ENCODE data around the gene SDK2.
"Not testable (repeated sequence)": the region's sequence is repeated elsewhere in the genome, so short reads cannot be mapped to it uniquely, and the experiment has no call there.

SDK2 gene

DNA sequence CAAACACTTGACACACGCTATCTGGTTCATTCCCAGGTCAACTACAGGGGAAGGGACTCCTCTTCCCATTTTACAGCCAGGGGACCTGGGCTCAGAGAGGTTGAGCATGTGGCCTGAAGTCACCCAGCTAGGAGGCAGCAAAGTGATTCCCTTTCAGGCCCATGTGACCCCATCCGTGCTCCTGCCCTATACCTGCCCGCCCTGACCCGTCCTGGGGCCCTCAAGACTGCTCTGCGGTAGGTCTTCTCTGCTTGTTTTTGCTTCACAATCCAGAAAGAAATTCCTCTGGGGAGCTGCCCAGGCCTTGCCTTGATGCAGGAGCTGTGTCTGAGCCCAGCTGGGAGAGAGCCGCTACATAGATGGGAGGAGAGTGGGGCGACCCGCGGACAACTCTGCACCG, 161.4 kb downstream of the SDK2 start:
- no peak for DNase-seq (ENCODE audit: low read depth, low spot score)

DNA sequence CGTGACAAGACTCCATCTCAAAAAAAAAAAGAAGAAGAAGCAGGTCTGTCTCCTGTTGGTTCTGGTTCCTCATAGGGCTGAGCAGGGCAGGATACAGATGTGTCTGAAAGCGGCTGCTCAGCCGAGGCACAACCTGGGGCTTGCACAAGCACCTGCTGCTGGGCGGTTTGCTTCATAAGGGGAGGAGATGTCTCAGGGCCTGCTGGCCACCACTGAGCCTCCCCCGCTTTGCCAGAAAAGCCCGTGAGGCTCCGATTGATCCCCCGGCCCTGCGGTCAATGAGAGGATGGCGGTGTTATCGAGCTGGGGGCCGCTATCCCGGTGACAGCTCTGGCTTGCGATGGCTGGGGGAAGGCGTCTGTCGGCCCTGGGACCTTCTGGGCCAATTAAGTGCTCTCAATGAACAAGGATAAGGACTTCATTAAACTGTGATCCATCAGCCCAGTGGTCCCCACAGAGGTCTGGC, 162.0 kb downstream of the SDK2 start:
- DNase-seq (ENCODE audit: low read depth, low spot score), result no peak

DNA sequence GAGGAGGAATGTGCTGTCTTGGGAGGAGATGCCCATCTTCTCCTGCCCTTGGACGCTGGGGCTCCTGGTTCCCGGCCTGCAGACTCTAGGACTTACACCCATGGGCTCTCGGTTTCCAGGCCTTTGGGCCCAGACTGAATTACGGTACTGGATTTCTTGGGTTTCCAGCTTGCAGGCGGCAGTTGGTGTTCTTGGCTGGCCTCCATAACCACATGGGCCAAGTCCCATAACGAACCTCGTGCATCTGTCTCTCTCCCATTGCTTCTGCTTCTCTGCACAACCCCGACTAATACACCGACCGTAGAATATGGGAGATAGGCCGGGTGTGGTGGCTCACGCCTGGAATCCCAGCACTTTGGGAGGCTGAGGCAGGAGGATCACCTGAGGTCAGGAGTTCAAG, 162.6 kb downstream of the SDK2 start:
- no peak for DNase-seq (ENCODE audit: low read depth, low spot score)

DNA sequence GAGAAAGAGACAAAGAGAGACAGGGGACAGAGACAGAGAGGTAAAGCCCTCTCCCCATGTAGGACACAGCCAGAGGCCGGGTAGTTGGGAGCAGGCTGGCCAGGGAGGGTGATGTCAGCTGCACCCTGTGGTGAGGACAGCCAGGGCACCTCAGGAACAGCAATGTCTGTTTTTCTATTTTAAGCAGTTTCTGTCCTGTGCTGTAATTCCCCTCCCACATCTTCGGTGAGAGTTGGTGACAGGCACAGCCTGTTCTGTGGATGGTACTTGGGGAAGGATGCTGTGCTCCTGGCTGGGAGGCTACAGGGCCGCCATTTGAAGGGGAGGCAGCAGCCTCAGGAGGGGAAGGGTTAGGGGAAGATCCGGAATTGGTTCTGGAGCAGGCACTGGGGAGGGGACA, 163.5 kb downstream of the SDK2 start:
- no peak for DNase-seq (ENCODE audit: low read depth, low spot score)

DNA sequence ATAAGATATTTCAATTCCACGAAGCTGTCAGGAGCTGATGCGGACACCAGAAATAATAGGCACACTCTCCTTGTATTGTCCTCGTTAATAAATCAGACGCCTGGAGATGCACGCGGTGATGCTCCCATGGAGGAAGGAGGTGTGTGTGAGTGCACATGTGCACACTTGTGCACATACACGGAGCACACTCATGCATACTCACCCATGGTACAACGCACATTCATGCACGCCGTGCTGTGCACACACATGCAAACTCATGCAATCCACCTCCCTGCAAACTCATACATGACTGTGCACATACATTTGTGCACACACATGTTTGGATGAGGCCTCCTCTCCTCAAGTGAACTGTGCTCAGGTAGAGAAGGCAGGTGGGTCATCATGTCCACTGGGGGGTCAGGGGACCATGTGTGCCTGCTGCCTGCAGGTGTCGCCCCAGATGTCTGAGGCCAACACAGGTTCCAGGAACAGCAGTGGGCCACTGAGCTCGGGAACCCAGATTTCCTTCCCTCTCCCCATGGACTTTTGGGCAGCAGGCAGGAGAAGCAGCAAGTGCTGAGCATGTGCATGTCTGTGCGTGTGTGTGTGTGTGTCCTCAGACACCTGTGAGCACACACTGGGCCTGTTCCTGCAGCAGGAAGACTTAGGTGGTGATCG, 165.3 kb downstream of the SDK2 start:
- DNase-seq (ENCODE audit: low read depth, low spot score), result no peak

DNA sequence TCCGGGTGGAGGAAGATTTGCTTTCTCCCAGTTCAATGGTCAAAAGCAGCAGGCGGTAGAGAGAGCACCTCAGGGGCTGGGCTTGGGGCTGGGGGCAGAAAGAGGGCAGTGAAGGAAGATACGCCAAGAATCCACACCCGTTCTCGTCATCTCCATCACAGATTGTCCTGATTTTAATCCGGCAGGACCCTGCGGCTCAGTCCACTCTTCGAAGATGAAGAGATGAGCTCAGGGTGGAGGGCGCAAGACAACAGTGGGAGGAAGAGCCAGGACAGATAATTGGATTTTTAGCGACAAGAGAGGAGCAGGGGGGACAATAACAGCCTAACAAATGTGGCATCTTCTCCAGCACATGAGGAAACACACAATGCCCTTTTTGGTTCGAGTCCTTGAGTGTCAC, 165.9 kb downstream of the SDK2 start:
- DNase-seq (ENCODE audit: low read depth, low spot score), result no peak

DNA sequence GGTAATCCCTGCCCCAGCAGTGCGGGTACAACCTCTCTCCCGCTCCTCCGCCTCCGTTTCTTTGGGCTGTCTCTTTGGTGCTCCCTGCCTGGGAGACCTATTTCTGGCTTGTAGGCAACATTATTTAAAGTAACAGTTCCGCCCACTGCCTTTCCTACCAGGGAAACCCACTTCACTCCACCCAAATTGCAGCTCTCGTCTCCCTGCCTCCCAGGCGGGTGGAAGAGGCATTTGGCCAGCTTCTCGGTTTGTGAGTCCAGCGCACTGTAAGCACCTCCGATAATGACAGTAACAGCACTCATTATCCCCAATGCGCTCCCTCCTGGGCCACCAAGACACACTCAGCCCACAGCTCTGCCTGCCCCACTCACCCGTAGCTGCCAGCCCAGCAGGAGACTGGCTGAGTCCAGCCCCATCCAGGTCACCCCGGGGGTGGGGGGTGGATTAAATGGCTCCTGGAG, 167.3 kb downstream of the SDK2 start:
- DNase-seq (ENCODE audit: low read depth, low spot score), result no peak

DNA sequence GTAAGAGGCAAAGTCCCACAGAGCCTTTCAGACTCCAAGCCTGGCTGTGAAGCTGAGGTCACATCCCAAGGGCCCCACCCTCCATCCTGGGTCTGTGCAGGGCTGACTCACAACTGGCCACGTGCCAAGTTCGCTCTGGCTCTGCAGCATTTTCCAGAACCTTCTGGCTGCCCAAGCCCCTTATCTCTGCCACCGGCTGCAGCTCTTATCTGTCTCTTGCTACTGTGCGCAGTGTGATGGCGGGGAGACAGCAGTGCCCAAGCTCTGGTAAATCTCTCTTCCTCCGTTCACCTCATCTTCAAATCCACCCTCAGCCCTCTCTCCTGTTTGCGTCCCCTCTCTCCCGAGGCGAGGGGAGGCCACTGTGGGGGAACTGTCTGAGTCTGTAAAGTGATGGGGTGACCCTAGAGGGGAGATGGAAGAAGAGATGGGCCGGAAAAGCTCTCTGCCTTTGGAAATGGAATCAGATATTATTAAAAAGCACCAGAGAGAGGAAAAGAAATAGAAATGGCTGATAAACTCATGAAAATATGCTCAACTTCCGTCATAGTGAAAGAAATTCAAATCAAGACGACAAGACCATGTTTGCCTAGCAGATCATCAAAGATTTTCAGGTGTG, 169.8 kb downstream of the SDK2 start:
- DNase-seq (ENCODE audit: low read depth, low spot score), result no peak

DNA sequence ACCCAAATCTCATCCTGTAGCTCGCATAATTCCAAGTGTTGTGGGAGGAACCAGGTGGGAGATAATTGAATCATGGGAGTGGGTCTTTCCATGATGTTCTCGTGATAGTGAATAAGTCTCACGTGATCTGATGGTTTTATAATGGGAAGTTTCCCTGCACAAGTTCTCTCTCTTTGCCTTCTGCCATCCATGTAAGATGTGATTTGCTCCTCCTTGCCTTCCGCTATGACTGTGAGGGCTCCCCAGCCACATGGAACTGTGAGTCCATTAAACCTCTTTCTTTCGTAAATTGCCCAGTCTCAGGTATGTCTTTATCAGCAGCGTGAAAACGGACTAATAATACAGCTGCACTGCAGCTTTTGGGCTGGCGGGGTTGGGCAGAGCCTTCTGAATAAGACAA, 171.5 kb downstream of the SDK2 start:
- DNase-seq (ENCODE audit: low read depth, low spot score), result not testable (repeated sequence)

DNA sequence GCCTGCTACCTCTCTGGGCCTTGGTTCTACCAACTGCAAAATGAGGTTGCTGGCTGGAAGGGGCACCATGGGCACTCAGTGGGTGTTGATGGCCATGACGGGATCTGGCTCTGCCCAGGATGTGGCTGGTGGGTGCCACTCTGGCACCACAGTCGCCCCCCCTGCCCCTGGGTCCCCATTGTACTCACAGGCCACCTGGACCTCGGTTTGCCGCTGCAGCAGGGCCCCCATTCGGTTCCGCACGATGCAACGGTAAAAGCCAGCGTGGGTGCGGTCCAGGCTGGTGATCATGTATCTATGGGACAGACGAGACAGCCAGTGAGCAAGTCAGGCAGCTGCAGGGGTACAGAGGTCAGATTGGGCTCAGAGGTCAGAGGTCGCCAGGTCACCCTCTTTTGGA, 172.3 kb downstream of the SDK2 start:
- DNase-seq (ENCODE audit: low read depth, low spot score), result no peak

DNA sequence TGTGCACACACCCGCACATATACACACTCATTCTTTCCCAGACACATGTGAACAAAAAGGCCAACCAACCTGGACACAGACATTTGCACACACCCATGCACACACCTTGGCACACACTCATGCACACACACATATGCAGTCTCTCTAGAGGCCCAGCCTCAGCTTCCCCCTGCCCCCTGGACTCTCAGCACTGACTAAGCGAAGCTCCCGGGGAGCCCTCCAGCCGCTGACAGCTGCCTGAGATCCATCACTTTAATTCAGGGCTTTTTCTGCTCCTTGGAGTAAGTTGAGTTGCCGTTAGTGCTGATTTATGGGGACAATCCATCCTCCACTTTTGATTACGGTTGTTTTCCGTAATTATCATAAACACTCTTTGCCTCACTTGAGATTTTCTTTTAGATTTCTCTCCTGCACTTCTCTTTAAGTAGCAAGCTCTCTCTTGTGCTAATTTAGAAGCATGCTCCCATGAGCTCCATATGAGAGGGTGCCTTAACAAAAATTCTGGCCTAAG, 173.9 kb downstream of the SDK2 start:
- no peak for DNase-seq (ENCODE audit: low read depth, low spot score)

DNA sequence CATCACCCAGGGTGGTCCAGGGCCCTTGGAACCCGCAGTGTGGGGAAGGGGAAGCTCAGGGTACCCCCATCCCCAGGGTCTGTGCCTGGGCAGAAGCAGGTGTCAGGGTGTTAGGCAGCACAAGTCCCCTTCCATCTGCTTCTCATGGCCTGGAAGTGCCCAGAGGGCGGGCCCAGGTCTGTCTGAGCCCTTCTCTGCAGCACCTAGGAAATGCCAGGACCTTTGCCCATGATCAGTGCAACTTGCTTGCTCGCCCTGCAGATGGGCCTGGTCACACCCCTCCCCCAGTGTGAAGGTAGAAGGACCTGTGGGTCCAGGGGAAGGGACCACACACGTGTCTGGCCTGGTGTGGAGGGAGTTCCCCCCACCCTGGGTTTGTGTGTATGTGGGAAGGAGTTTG, 174.9 kb downstream of the SDK2 start:
- no peak for DNase-seq (ENCODE audit: low read depth, low spot score)

DNA sequence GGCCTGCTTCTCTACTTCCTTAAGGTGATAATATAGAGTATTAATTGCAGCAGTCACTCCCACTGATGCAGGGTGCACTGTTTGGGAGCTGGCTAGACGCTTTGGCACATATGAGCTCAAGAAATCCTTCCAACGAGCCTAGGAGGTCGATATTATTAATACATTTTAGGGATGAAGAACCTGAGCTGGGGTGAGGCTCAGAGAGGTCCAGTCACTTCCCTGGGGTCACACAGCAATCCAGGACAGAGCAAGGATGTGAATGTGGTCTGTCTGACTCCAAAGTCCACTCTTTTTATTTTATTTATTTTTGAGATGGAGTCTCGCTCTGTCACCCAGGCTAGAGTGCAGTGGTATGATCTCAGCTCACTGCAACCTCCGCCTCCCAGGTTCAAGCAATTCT, 176.0 kb downstream of the SDK2 start:
- DNase-seq (ENCODE audit: low read depth, low spot score), result no peak

DNA sequence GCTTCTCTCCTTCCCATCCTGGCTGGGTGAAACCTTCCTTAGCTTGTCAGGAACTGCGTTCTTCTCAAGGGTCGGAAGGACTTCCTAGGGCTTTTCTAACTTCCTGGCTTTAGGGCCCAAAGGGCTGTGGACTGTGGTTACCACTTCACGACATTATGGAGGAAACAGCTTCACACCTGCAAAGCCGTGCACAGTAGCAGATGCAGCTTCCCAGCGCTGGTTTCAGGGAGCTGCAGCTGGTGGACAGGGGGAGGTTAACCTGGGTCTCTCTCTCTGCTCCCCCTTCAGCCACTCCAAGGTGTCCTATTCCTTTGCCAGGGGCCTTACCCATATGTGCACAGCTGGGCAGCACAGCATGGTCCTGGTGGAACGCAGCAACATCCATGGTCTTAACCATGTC, 176.6 kb downstream of the SDK2 start:
- no peak for DNase-seq (ENCODE audit: low read depth, low spot score)

DNA sequence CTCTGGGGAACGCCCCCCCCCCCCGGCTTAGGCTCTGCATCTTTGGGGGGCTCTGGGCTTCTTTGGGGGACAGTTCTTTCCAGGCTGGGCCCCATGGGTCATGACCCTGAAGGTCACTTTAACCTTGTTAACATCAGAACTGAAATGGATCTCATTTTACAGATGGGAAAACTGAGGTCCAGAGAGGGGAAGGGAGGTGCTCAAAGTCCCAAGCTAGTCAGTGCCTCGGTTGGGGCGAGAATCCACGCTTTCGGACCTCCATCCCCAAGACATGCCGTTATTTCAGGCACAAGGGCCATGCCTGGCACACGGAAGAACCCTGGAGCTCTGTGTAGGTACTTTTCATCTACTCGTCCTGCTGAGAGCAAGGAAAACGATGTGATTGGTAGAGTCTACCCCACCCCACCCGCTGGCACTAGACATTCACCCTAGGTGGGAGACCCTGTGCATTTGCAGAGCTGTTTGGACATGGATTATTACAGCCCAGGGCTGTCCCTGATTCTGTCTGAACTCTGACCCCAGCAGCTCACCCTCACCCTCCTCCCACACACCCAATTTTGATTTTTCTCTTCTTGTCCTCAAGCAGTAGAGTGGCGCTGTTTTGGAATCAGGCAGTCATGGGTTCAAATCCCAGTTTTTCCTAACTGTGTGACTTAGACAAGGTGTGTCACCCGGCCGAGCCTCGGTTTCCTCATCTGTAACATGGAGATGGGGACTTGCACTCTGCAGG, 177.4 kb downstream of the SDK2 start:
- DNase-seq (ENCODE audit: low read depth, low spot score), result no peak

DNA sequence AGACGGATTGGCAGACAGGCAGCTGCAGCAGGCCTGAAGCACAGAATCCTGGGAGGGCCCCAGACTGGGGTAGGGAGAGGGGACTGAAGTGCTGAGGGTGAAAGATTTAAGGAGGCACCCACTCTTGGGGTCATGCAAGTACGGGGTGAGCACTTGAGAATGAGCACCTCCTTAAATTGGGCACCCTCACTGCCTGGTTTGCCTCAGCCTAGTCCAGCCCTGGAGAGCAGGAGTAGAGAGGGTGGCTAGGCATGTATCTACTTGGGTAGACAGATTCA, 178.4 kb downstream of the SDK2 start:
- DNase-seq (ENCODE audit: low read depth, low spot score), result no peak

DNA sequence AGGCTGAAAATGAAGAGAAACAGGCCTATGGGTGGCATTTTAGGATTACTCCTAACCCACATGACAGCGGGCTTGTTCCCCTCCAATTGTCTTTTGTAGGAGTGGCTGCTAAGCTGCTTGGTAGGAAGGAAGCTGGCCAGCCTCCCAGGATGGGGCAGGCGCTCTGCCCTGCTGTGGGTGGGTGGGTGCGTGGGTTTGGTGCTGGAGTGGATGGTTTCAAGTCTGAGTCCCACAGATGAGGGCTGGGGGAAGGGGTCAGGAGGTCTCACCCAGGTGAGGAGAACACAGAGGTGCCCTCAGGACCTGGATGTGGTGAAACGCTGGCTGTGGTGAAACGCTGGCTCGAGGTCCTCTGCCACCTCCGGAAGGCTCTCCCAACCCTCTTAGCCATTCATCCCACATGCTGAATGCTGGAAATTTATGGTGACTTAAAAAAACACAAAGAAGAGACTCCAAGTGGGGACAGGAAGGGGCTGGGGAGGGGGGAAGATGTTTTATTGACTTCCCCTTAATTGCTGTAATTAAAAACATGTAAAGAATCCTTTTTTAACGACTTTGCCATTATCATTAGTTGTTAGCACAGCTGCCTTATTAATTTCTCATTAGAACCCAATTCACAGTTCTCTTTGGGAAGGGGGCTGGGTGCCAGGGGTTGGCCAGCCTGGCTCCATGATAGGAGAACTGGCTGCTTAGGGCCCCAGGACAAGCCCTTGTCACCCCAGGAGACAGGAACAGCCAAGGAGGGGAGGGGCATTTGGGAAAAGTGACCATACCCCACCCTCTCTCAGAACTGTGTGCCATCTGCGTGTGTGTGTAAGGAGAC, 178.9 kb downstream of the SDK2 start:
- no peak for DNase-seq (ENCODE audit: low read depth, low spot score)

DNA sequence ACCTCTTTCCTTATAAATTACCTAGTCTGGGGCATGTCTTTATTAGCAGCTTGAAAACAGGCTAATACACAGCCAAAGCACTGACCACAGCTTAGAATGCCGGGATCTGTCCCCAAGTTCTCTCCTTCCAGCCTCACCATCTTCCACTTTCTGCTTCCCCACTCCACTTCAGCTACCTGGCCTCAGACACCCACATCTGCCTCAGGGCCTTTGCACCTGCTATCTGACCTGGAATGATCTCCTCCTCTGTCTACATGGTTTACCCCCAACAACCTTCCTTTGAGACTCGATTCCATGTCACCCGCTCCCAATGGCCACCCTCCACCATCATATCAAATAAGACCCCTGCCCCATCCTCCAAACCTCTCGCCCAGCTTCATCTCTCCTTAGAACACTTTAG, 179.8 kb downstream of the SDK2 start:
- no peak for DNase-seq (ENCODE audit: low read depth, low spot score)

DNA sequence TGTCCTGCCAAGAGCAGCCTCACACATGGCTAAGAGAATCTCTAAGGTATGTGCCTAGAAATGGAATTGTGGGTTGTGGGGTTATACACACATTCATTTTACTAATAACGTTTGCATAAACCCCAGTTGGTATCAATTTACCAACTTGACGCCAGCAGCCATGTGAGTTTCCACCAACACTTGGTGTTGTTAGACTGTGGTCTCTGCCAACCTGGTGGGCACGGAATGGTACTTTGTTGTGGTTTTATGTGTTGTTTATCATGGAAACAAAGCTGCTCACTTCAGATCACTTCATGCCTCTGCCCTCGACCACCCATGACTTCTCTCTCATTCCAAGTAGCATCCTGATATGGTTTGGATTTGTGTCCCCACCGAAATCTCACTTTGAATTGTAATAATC, 180.4 kb downstream of the SDK2 start:
- DNase-seq (ENCODE audit: low read depth, low spot score), result no peak

DNA sequence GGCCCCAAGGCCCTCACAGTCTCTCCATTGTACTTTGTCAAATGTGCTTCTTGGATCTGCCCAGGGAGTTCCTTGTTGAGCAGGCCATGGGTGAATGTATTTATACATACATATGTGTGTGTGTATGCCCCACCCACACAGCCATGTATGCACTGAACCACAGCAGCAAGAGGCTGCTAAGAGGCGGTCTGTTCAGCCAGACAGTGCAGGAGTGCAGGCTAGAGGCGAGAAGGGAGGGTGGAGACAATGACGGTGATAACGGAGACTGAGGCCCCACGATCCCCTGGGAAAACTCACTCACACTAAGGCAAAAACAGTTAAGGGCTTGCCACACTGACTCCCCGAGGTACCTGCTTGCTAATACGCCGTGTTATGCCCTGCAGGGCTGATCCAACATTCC, 181.4 kb downstream of the SDK2 start:
- DNase-seq (ENCODE audit: low read depth, low spot score), result no peak

DNA sequence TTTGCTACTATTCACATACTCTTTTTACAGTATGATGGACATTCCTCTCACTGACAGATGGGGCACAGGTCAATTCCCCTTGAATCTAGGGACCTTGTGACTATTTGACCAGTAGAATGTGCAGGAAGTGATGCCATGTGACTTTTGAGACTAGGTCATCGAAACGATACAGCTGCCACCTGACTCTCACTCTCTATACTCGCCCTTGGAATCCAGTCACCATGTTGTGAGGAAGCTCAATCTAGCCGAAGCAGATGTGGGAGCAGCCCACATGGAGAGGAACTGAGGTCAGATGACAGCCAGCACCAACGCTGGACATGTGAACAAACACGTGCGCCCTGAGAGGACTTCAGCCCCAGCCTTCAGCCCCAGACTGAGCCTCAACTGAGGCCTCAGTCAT, 184.3 kb downstream of the SDK2 start:
- no peak for DNase-seq (ENCODE audit: low read depth, low spot score)

DNA sequence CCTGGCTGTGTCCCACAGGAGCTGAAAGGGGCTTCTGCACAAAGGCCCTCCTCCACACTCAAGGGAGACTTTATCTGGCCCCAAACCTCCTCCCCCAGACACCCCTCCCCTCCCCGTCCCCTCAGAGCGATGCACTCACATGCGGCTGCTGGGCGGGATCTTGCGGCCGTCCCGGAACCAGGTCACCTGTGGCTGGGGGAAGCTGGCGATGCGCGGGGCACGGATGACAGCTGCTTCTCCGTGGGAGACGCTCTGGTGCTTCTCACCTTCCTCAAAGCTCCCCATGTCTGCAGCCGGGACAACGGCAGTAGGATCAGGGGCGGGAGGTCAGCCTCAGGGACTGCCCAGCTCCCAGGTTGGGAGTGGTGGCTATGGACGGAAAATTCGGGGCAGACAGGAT, 188.5 kb downstream of the SDK2 start:
- no peak for DNase-seq (ENCODE audit: low read depth, low spot score)
